IgD-negative memory B cell (primary cell): ENCODE measurements around the gene SSTR3. TPM values are rescaled to one million over a fixed set of nuclear protein-coding genes. Genes with fewer than 3 reads are reported as not detected.
"Not testable (repeated sequence)": the region's sequence is repeated elsewhere in the genome, so short reads cannot be mapped to it uniquely, and the experiment has no call there.

Experiments used
- H3K27ac Mint-ChIP-seq, 3 donors: one replicate each; pipeline ENCODE4 v1.8.0; 2020 to 2022; ENCODE audit warnings: mild to moderate bottlenecking in 3 of 3, mixed read lengths in 3 of 3, moderate library complexity in 1 of 3
- H3K27me3 Mint-ChIP-seq: one replicate; pipeline ENCODE4 v1.8.0; 2021; ENCODE audit warnings: mixed read lengths
- H3K36me3 Mint-ChIP-seq: one replicate; pipeline ENCODE4 v1.8.0; 2020; ENCODE audit warnings: mild to moderate bottlenecking, mixed read lengths
- H3K4me1 Mint-ChIP-seq, 3 donors: one replicate each; pipeline ENCODE4 v1.8.0; 2020 to 2022; ENCODE audit warnings: mixed read lengths in 3 of 3, mild to moderate bottlenecking in 1 of 3
- H3K4me3 Mint-ChIP-seq, 4 donors: one replicate each; pipeline ENCODE4 v1.8.0; 2020 to 2022; ENCODE audit warnings: mild to moderate bottlenecking in 4 of 4, mixed read lengths in 4 of 4, moderate library complexity in 3 of 4
- H3K9me3 Mint-ChIP-seq, 3 donors: one replicate each; pipeline ENCODE4 v1.8.0; 2020 to 2021; ENCODE audit warnings: mixed read lengths in 3 of 3, mild to moderate bottlenecking in 1 of 3
- polyA plus RNA-seq: library from polyadenylated mRNA; unstranded; fragments of 300-500 nt; fragmentation: Illumina TruSeq; gene quantifications from one replicate; pipeline ENCODE4 v1.2.3, GENCODE V29; 2021

SSTR3 gene
- 0.95 TPM for polyA plus RNA-seq

GRCh38 chr22:37212174-37212906, at the start of gene SSTR3:
TSS of gene SSTR3 (minus strand) at chr22:37212477. CDS start at chr22:37207803, 4,674 bp downstream.
- H3K4me3 Mint-ChIP-seq, result no peak within 1 kb of the TSS
- no peaks in the 10 kb centered on the region for H3K36me3 Mint-ChIP-seq
- H3K27ac Mint-ChIP-seq, result peak within 1 kb of the TSS in 1 of 3 donors; percentile 69
- H3K4me1 Mint-ChIP-seq, result peaks cover 0 to 14% (median 12%) of the 10 kb centered on the region in 3 donors
- H3K27me3 Mint-ChIP-seq, result no peaks in the 10 kb centered on the region
- H3K9me3 Mint-ChIP-seq, result no peaks in the 10 kb centered on the region

- Mint-ChIP-seq H3K9me3 (peaks cover 0 to 2% (median 0%) of the 10 kb centered on the region in 3 donors), H3K27ac (peak overlapping the region; percentile 1 to 84 (median 61)), H3K4me3 (peak overlapping the region in 2 of 4 donors; percentile 2 to 9), H3K4me1 (peaks cover 23 to 27% (median 24%) of the 10 kb centered on the region in 3 donors), H3K27me3 (peaks cover 2% of the 10 kb centered on the region), H3K36me3 (peaks cover 2% of the 10 kb centered on the region)
Measured at GRCh38 chr22:37260901-37261336, 48.6 kb upstream of the SSTR3 start.

DNA sequence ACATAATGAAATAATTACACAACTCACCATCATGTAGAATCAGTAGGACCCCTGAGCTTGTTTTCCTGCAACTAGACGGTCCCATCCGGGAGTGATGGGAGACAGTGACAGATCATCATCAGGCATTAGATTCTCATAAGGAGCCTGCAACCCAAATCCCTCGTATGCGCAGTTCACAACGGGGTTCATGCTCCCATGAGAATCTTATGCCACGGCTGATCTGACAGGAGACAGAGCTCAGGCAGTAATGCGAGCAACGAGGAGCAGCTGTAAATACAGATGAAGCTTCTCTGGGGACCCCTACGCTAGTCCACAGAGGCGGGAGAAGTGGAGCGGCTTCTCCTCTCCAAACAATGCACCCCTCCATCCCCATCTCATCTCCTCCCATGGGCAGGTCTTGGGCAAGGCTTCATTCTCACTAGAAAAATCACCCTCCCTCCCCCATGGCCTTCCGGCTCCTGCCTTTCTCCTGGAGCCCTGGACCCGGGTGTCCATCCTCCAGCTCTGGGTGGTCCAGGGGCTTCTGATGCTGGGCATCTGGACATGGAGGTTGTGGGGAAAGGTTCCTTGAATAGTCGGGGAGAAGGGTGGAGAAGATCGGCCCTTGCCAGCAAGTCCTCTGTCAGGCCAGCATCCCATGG, 48.0 kb upstream of the SSTR3 start:
- Mint-ChIP-seq H3K4me1 (peaks cover 23 to 30% (median 27%) of the 10 kb centered on the region in 3 donors), H3K4me3 (peak overlapping the region in 1 of 4 donors; percentile 23), H3K27me3 (peaks cover 2% of the 10 kb centered on the region), H3K36me3 (peaks cover 2% of the 10 kb centered on the region), H3K9me3 (peaks cover 0 to 2% (median 0%) of the 10 kb centered on the region in 3 donors), H3K27ac (peak overlapping the region in 1 of 3 donors; percentile 61)

DNA sequence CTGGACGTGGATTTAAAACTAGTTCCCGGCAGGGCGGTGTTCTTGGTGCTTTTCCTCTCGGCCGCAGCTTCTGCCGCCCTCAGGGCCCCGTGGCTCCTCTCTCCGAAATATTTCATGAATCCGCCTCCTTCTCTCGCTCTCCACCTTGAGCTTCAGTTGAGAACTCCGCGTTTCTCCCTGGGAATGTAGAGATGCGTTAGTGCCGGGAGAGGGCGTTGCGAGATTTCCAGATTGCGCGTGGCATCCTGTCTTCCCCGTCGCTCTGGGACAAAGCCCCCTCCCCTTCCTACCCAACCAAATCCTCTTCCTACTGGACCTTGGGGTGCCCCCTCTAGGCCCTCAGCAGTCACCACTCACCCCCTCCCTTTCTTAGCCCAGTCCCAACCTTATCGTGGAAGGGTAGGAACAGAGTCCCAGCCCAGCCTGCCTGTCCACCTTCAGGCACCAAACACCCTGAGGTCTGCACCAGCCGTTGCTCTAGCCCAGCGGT, 47.3 kb upstream of the SSTR3 start:
- H3K4me3 Mint-ChIP-seq, result peak overlapping the region in 2 of 4 donors; percentile 59 to 77
- peaks cover 2% of the 10 kb centered on the region for H3K27me3 Mint-ChIP-seq
- peaks cover 26 to 30% (median 27%) of the 10 kb centered on the region in 3 donors for H3K4me1 Mint-ChIP-seq
- H3K36me3 Mint-ChIP-seq, result peaks cover 2% of the 10 kb centered on the region
- H3K9me3 Mint-ChIP-seq, result peaks cover 0 to 2% (median 0%) of the 10 kb centered on the region in 3 donors
- no peak overlapping the region for H3K27ac Mint-ChIP-seq

DNA sequence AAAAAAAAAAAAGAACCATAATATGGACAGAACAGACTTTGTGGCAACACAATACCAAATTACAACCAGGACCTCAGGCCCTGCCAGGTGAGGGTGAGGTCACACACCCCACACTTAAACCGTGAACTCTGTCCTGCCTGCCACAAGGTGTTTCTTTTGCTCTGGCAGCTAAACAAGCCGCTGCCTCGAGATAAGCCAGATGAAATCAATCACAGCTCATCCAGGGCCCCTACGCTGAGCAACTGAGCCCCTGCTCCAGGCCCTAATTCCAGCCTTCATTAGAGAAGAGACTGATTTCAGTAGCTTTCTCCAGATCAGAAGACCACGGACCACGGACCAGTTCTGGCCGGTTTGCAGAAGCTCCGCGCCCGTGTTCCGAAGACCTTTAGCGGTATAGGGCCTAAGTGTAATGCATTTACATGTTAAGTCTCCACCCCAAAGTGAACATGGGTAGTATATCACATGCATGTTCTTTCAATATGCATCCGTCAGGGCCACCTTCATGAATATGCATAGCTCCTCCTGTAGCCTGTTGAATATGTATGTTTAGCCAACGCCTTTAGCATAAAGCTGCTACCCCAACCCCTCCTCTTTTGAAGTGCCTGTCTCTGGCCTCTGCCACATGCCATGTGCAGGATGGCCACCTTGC, 46.6 kb upstream of the SSTR3 start:
- Mint-ChIP-seq H3K27ac (no peak overlapping the region), H3K36me3 (no peaks in the 10 kb centered on the region), H3K9me3 (no peaks in the 10 kb centered on the region), H3K27me3 (peaks cover 2% of the 10 kb centered on the region), H3K4me3 (peak overlapping the region in 1 of 4 donors; percentile 52), H3K4me1 (peaks cover 27 to 30% (median 30%) of the 10 kb centered on the region in 3 donors)

DNA sequence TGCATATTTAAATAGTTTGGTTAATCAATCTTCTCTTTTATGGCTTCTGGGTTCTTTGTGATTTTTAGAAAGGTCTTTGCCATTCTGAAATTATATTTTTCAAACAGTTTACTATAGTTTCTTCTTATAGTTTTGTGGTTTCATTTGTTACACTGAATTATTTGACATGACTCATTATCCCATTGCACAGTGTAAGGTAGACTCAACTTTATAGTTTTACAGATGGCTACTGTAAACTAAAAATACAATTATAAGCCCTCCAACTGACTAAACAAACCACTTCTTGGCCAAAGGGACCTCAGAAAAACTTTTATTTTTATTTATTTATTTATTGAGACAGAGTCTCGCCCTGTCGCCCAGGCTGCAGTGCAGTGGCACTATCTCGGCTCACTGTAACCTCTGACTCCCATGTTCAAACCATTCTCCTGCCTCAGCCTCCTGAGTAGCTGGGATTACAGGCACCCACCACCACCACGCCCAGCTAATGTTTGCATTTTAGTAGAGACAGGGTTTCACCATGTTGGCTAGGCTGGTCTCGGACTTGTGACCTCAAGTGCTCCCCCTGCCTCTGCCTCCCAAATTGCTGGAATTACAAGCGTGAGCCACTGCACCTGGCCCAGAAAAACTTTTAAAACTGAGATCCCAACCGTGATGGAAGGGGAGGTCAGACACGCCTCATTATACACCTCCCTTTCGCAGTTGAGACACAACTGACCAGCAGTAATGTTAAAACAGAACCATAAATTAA, 45.9 kb upstream of the SSTR3 start:
- no peaks in the 10 kb centered on the region for H3K36me3 Mint-ChIP-seq
- H3K27me3 Mint-ChIP-seq, result peaks cover 2% of the 10 kb centered on the region
- H3K4me3 Mint-ChIP-seq, result peak overlapping the region in 1 of 4 donors; percentile 52
- no peaks in the 10 kb centered on the region for H3K9me3 Mint-ChIP-seq
- no peak overlapping the region for H3K27ac Mint-ChIP-seq
- H3K4me1 Mint-ChIP-seq, result peaks cover 27 to 30% (median 30%) of the 10 kb centered on the region in 3 donors

- Mint-ChIP-seq H3K4me1 (peaks cover 27 to 38% (median 30%) of the 10 kb centered on the region in 3 donors), H3K36me3 (no peaks in the 10 kb centered on the region), H3K27ac (peak overlapping the region in 2 of 3 donors; percentile 28 to 54), H3K27me3 (peaks cover 2% of the 10 kb centered on the region), H3K4me3 (peak overlapping the region in 2 of 4 donors; percentile 76 to 93), H3K9me3 (no peaks in the 10 kb centered on the region)
Measured at GRCh38 chr22:37256075-37256726, 43.9 kb upstream of the SSTR3 start.

DNA sequence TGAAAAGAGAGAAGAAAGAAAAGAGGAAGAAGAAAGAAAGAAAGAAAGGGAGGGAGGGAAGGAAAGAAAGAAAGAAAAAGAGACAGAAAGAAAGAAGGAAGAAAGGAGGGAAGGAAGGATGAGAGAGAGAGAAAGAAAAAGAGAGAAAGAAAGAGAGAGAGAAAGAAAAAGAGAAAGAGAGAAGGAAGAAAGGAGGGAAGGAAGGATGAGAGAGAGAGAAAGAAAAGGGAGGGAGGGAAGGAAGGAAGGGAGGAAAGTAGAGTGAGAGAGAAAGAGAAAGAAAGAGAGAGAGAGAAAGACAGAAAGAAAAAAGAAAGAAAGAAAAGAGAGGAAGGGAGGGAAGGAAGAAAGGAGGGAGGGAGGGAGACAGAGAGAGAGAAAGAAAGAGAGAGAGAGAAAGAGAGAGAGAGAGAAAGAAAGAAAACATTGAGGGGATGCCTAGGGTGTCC, 43.3 kb upstream of the SSTR3 start:
- Mint-ChIP-seq H3K9me3 (no peaks in the 10 kb centered on the region), H3K4me1 (peaks cover 21 to 32% (median 26%) of the 10 kb centered on the region in 3 donors), H3K27me3 (peaks cover 2% of the 10 kb centered on the region), H3K4me3 (peak overlapping the region in 2 of 4 donors; percentile 36 to 93), H3K36me3 (no peaks in the 10 kb centered on the region), H3K27ac (peak overlapping the region in 2 of 3 donors; percentile 28 to 60)

DNA sequence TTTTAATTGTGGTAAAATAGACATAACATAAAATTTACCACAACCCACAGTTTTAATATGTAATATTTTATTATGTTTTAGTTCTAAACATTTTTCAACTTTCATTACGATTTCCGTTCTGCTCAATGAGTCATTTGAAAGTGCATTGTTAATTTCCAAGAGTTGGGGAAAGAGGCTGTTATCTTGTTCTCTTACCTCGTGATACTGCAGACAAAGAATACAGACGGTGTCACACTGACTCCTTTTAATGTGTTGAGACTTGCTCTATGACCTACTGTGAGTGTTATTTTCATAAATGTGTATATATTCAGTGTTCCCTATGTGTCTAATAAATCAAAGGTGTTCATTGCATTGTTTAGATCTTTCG, 42.6 kb upstream of the SSTR3 start:
- Mint-ChIP-seq H3K9me3 (no peaks in the 10 kb centered on the region), H3K27ac (peak overlapping the region in 1 of 3 donors; percentile 60), H3K27me3 (peaks cover 2% of the 10 kb centered on the region), H3K4me1 (peaks cover 23 to 34% (median 28%) of the 10 kb centered on the region in 3 donors), H3K4me3 (no peak overlapping the region), H3K36me3 (no peaks in the 10 kb centered on the region)

- H3K9me3 Mint-ChIP-seq, result no peaks in the 10 kb centered on the region
- no peak overlapping the region for H3K4me3 Mint-ChIP-seq
- H3K36me3 Mint-ChIP-seq, result no peaks in the 10 kb centered on the region
- H3K4me1 Mint-ChIP-seq, result peaks cover 20 to 32% (median 25%) of the 10 kb centered on the region in 3 donors
- peaks cover under 1% of the 10 kb centered on the region for H3K27me3 Mint-ChIP-seq
- no peak overlapping the region for H3K27ac Mint-ChIP-seq
Measured at GRCh38 chr22:37254209-37254866, 42.1 kb upstream of the SSTR3 start.

DNA sequence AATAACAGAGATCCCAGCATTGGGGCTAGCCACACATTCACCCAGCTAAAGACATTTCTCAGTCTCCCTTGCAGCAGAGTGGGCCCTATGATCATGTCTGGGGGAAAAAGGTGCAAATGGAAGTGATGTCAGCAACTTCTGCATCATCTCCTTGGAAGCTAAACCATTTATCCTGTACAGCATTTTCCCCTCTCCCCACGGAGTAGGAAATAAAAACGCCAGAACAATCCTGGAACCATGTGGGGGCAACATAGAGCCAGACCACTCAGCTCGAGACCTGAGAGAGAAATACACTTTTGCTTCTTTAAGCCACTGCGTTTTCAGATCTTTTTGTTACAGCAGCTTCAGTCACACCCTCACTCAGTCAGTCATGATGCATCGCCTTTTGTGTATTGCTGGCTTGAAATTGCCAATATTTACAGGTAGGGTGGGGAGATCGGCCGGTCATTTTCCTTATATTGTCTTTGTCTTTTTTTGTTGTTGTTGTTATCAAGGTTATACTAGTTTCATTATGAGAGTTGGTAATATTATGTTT, 40.9 kb upstream of the SSTR3 start:
- Mint-ChIP-seq H3K4me3 (no peak overlapping the region), H3K9me3 (no peaks in the 10 kb centered on the region), H3K36me3 (no peaks in the 10 kb centered on the region), H3K27me3 (no peaks in the 10 kb centered on the region), H3K27ac (no peak overlapping the region), H3K4me1 (peaks cover 23 to 28% (median 27%) of the 10 kb centered on the region in 3 donors)

GRCh38 chr22:37251836-37252235, 39.6 kb upstream of the SSTR3 start:
- not testable (repeated sequence) for H3K36me3 Mint-ChIP-seq, H3K27ac Mint-ChIP-seq, H3K27me3 Mint-ChIP-seq, H3K9me3 Mint-ChIP-seq, H3K4me3 Mint-ChIP-seq
- peaks cover 24 to 33% (median 25%) of the 10 kb centered on the region in 3 donors for H3K4me1 Mint-ChIP-seq

DNA sequence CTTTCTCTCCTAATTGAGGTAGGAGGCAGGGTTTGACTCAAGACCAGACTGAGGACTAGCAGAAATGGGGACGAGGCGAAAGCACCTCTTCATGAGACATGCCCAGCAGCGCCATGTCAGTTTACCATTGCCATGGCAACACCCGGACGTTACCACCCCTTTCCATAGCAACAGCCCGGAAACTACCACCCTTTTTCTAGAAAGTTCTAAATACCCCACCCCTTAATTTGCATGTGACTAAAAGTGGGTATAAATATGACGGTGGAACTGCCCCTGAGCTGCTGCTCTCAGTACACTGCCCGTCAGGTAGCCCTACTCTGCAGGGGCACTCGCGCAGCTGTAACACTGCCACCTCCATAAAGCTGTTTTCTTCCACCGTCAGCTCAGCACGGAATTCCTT, 37.7 kb upstream of the SSTR3 start:
- Mint-ChIP-seq H3K4me1 (peaks cover 26 to 29% (median 26%) of the 10 kb centered on the region in 3 donors), H3K4me3 (peak overlapping the region in 1 of 4 donors; percentile 34), H3K9me3 (no peaks in the 10 kb centered on the region), H3K27me3 (no peaks in the 10 kb centered on the region), H3K36me3 (no peaks in the 10 kb centered on the region), H3K27ac (peak overlapping the region in 2 of 3 donors; percentile 4 to 25)
